ENCODE results near the gene ZNF18.

The ZNF18 gene, protein sequence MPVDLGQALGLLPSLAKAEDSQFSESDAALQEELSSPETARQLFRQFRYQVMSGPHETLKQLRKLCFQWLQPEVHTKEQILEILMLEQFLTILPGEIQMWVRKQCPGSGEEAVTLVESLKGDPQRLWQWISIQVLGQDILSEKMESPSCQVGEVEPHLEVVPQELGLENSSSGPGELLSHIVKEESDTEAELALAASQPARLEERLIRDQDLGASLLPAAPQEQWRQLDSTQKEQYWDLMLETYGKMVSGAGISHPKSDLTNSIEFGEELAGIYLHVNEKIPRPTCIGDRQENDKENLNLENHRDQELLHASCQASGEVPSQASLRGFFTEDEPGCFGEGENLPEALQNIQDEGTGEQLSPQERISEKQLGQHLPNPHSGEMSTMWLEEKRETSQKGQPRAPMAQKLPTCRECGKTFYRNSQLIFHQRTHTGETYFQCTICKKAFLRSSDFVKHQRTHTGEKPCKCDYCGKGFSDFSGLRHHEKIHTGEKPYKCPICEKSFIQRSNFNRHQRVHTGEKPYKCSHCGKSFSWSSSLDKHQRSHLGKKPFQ

DNA sequence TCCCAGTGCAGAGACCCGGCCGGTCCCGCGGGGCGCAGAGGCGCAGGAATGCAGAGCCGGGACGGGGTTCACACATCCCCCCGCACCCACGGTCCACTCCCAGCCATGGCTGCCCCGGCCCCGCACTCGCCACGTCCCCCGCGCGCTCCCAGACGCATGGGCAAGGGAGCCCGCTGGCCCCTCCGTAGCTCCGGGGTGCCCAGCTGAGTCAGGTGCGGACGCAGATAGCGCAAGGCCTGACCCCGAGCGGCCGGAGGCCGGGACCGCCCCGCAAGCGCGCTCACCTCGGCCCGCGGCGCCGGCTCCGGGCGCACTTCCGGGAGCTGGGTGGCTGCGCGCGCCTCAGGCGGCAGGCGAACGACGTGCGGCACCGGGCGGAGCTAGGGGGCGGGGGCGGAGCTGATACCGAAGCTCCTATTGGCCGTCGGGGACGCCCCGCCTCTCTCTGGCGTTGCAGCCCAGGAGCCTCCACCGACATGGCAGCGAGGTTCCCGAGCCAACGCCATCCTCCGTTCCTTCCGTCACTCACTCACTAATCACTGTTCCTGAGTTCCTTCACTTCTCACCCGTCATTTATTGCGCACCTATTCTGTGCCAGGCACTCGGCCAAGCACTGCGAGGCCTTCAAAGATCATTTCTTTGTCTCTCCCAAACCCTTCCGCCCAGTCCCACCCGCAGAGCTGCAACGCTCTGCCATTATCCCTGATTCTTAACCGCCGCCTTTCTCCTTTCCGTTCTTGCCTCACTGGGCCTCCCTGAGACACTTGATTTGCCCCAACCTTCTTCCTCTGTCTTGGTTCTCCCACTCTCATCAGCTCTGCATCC lies at the start of gene ZNF18:
Gene ZNF18 (minus strand): TSS at position 329 of the 825 bp plus-strand sequence. CDS start 4,646 bp downstream, outside the sequence.
- DNase-seq, result peak; percentile 88 to 93 (median 92)

- DNase-seq, result no peak
Measured at GRCh38 chr17:12046786-12047185, 49.5 kb upstream of the ZNF18 start.

GRCh38 chr17:12043702-12044101 lies 46.4 kb upstream of the ZNF18 start:
- DNase-seq, result no peak

DNA sequence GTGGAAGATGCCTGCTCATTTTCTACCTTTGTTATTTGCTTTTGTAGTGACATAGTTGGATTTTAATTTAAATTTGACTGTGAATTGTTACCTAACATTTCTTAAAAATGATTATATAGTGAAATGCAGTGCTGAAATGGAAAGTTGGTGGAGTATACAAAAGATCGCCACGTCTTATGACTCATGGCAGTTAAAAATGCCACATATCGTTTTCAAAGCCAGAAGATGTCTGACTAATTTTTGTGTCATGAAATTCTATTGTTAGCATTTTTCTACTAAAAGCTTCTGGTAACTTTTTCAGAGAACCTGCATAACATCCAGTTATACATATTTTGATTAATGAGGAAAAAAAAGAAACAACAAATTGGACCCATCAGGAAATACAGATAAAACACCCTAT lies 44.0 kb upstream of the ZNF18 start:
- DNase-seq, result no peak

GRCh38 chr17:12040478-12040877 lies 43.2 kb upstream of the ZNF18 start:
- DNase-seq, result no peak

DNA sequence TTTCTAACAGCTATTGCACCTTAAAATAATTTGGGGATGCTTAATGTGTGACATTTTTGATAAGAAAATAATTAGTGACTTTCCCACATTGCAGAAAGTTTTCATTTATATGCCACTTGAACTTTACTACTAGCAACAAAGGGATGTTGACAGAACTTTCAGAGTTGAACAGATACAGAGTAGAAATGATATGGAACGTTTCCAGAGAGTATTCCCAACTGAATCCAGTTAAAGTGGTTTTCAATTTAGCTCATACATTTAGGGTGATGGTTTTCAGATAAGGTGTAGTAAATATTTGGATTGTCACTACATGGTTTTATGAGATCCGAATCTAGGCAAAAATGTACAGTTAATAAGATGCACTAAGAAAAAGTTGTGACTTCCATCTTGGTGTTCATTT lies 40.7 kb upstream of the ZNF18 start:
- DNase-seq, result no peak

DNA sequence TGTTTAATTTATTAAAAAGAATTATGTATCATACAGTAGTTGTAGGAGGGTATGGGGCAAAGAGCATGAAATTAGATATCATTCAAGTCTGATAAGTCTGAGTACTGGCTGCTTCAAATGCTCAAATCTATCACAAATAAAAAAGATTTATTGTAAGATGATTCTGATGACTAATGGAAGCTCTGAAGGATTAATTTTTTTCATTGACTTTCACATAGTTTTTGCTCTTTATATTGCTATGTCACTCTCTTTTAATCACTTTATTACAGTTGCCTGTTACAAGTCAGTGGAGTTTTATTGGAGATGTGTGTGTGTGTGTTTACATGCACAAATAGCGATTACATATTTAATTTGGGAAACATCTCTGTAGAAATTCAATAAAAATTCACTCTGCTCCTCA lies 38.4 kb upstream of the ZNF18 start:
- no peak for DNase-seq

- DNase-seq, result no peak
Measured at GRCh38 chr17:12034538-12034937, 37.3 kb upstream of the ZNF18 start.

GRCh38 chr17:12028611-12029010 lies 31.3 kb upstream of the ZNF18 start:
- DNase-seq, result no peak

DNA sequence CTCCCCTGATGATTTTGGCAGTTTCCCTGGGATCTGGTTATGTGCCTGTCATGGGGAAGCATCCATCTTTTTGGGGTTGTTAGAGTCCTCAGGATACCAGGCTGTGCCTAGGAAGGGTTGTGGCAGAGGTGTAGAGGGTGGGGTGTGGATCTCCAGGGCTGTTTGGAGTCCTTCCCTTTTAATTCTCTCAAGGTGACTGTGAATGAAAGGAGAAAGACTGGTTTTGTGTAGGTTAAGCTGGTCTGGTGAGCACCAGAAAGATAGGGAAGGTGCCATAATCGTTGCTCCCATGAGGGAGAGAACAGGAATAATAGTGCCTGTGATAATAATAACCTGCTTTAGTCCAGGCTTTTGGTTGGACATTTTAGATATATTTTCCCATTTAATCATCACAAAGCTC lies 30.4 kb upstream of the ZNF18 start:
- DNase-seq, result no peak

DNA sequence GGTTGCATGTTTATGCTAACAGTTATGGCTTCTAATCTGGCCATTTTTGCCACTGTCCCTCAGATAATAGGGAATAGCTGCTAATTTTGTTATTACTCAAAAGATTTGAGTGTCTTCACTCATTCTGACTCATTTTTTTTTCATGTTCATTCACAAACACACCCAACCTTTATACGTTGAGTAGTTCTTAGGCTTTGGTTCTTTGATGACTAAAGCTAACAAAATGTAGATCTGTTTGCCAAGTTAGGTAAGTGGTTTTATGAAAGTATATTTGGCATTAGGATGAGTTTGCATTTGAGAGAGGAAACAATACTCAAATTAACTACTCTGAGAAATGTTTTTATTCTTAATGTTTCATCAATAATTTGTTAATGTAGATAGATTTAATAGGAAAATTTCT lies 27.1 kb upstream of the ZNF18 start:
- DNase-seq, result no peak

DNA sequence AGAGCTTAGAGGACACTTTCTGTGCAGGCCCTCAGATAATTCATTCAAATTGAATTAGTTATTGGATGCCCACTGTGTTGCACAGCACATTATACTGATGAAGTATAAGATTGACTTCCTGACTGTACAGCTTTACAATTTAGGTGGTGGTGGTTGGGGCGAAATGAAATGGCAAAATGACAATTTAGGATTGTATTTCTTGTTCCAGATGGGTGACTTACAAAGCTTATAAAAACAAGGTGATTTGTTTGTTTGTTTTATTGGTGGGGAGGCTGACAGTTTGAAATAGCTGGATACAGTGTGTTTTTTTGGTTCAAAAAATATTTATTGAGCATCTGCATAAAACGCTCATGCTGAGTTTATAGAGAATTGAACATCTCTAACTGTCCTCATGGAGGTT lies 25.0 kb upstream of the ZNF18 start:
- no peak for DNase-seq

GRCh38 chr17:12021623-12022140 lies 24.4 kb upstream of the ZNF18 start:
- DNase-seq, result no peak

DNA sequence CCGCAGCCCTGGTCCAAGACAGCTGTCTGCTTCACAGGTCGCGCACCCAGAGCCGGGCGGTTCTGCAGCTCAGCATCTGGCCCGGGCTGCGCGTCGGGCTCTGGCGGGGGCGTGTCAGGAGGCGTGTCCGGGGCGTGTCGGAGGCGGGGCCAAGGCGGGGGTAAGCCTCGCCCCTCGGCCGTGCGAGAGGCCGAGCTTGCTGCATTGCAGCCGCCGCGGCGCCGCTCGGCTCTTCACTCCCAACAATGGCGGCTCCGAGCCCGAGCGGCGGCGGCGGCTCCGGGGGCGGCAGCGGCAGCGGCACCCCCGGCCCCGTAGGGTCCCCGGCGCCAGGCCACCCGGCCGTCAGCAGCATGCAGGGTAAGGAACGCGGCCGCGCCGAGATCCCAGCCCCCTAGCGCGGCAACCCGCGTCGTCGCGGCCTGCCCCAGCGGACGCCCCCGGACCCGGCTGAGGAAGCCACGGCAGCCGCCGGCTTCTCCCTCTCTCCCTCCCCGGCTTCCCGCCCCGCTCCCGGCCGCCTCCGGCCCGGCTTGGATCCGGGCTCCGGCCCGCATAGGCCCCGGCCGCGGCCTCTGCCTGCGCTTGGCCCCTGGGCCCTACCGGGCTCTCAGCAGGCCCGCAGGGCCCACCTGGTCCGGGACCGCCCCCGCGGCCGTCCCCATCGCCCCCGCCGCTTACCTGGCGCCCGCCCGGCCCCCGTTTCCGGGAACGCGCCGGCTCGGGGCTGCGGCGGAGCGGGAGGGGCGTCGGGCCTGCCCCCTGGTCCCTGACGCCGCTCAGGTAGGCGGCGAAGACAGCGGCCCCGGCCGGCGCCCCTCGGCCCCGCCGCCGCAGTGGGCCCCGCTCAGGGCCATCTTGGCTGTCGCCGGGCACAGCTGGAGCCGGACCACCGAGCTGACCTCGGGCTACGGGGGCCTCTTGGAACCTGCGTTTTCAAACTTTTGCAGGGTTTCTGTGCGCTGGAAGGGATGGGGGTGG lies 23.7 kb upstream of the ZNF18 start, which contains the start of gene MAP2K4:
Gene MAP2K4 (plus strand): TSS at position 236 of the 981 bp plus-strand sequence. CDS start 10 bp downstream, at position 246.
- peak; percentile 84 to 96 (median 91) for DNase-seq

DNA sequence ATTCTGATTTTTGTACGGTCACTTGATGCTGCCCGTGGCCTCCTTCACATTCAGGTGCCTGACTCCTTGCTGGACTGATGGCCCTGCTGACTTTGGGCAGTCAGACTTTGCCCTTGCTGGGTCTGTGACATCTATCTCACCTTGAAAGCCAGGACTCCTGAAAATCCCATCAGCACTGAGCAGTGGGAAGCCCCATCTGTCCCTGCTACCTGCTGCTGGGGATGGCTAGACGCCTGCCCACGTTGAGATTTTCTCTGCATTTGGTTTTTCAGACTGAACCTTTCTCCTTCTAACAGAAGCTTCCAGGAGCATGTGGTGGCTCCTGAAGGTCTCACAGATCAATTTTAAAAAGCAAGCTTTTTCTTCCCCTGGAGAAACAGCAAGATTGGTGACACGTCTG lies 10.2 kb upstream of the ZNF18 start:
- no peak for DNase-seq

DNA sequence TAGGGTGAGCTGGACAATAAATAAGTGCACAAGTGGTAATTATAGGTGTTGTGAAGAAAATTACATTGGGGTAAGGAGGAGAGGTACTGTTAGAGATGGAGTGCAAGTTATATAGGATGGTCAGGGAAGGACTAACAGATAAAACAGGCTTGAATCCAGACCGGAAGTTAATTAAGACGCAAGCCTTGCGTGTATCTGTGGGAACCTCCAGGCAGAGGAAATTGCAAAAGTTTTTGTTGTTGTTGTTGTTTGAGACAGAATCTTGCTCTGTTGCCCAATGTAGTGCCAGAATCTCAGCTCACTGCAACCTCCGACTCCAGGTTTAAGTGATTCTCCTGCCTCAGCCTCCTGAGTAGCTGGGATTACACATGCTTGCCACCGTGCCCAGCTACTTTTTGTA lies 2.4 kb upstream of the ZNF18 start:
- DNase-seq, result no peak

DNA sequence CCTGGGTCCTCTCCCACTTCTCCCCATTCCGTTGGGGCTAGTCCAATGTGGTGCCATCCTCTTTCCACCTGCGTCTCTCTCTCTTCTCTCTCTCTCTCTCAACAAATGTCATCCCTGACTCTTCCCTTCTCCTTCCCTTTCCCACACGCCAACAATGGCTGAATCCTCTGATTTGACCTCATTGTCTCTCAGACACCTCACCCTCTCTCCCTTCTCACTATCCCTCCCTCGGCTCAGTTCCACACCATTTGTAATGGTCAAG lies 628 bp upstream of the ZNF18 start:
- no peak for DNase-seq

- peak in 3 of 6 experiments; percentile 5 to 64 (median 16) for DNase-seq
Measured at GRCh38 chr17:11996722-11997146, 541 bp downstream of the ZNF18 start.

GRCh38 chr17:11991461-11991860 lies 5.8 kb downstream of the ZNF18 start:
- DNase-seq, result no peak

DNA sequence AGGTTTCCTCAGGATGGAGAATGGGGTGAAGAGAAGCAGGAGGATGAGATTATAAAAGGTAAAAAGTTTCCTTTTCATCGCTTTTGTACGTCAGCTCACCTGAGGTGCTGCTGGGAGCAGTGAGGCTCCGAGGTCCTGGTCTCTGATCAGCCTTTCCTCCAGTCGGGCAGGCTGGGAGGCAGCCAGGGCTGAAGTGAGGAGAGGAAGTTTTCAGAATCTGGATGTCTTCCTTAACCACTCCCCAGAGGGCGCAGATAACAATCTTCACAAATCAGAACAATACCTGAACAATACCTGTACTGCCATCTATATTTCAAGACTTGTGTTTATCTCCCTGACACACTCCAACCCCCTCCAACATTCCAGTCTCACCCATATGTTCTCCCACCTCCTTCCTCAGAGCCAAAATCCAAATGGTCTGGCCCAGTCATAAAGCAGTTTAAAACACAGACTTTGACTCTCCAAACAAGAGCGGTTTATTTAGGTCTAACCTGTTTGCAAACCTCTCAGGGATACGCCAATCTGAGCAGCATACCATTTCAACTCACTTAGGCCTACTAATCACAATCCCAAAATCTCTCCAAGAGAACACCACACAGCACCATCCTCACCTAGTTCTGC lies 6.8 kb downstream of the ZNF18 start:
- no peak for DNase-seq

DNA sequence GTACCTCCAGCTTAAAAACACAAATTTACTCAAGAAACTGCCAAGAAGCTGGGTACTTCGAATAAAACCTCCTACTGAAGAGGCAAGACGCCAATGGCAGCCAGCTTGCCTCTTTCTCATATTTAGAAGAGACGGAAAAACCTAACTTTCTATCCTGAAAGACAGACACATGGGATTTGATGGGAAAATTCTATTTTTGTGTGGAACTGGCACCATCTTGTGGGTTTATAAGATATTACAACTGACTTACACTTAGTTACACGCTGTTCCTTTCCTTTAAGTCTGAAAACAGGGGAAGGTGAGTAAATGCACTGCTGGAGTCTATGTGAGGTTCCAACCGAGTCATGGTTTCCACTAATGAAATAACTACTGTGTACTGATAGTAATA lies 10.3 kb downstream of the ZNF18 start:
- DNase-seq, result no peak
